ENCODE measurements around the gene MUC4. TPM values are rescaled to one million over a fixed set of nuclear protein-coding genes. Genes with fewer than 3 reads are reported as not detected.
"Not testable (repeated sequence)": the region's sequence is repeated elsewhere in the genome, so short reads cannot be mapped to it uniquely, and the experiment has no call there.

MUC4 gene
- total RNA-seq, 1 experiment from 2014 or later, result not detected

GRCh38 chr3:195735036-195735695 lies 76.6 kb downstream of the MUC4 start:
- DNase-seq (ENCODE audit: low read depth in 1 of 2, low spot score in 2 of 2), result no peak
- Histone ChIP-seq H3K9me3 (replicated peaks) (no peaks in the 10 kb centered on the region), H3K27me3 (replicated peaks) (peaks cover 34% of the 10 kb centered on the region), H3K4me3 (no peak overlapping the region), H3K36me3 (no peaks in the 10 kb centered on the region), H3K4me1 (replicated peaks) (no peaks in the 10 kb centered on the region), H3K27ac (no peak overlapping the region)

GRCh38 chr3:195732940-195733339 lies 78.8 kb downstream of the MUC4 start:
- no peak overlapping the region for H3K4me3 ChIP-seq
- no peak overlapping the region for H3K27ac ChIP-seq
- H3K9me3 ChIP-seq (replicated peaks), result no peaks in the 10 kb centered on the region
- H3K27me3 ChIP-seq (replicated peaks), result peaks cover 48% of the 10 kb centered on the region
- no peak for DNase-seq (ENCODE audit: low read depth in 1 of 2, low spot score in 2 of 2)
- H3K4me1 ChIP-seq (replicated peaks), result no peaks in the 10 kb centered on the region
- H3K36me3 ChIP-seq, result no peaks in the 10 kb centered on the region

GRCh38 chr3:195731356-195731905 lies 80.3 kb downstream of the MUC4 start:
- H3K36me3 ChIP-seq, result no peaks in the 10 kb centered on the region
- no peak for DNase-seq (ENCODE audit: low read depth in 1 of 2, low spot score in 2 of 2)
- no peaks in the 10 kb centered on the region for H3K9me3 ChIP-seq (replicated peaks)
- no peaks in the 10 kb centered on the region for H3K4me1 ChIP-seq (replicated peaks)
- peaks cover 40% of the 10 kb centered on the region for H3K27me3 ChIP-seq (replicated peaks)
- H3K27ac ChIP-seq, result no peak overlapping the region
- H3K4me3 ChIP-seq, result no peak overlapping the region

GRCh38 chr3:195729476-195730251 lies 82.1 kb downstream of the MUC4 start:
- peaks cover 28% of the 10 kb centered on the region for H3K27me3 ChIP-seq (replicated peaks)
- H3K27ac ChIP-seq, result no peak overlapping the region
- H3K9me3 ChIP-seq (replicated peaks), result no peaks in the 10 kb centered on the region
- no peaks in the 10 kb centered on the region for H3K36me3 ChIP-seq
- no peak for DNase-seq (ENCODE audit: low read depth in 1 of 2, low spot score in 2 of 2)
- H3K4me1 ChIP-seq (replicated peaks), result no peaks in the 10 kb centered on the region
- H3K4me3 ChIP-seq, result no peak overlapping the region

GRCh38 chr3:195728789-195729188 lies 82.9 kb downstream of the MUC4 start:
- peaks cover 25% of the 10 kb centered on the region for H3K27me3 ChIP-seq (replicated peaks)
- DNase-seq (ENCODE audit: low read depth in 1 of 2, low spot score in 2 of 2); H3K9me3 ChIP-seq (replicated peaks); H3K36me3 ChIP-seq; H3K4me1 ChIP-seq (replicated peaks); H3K4me3 ChIP-seq; H3K27ac ChIP-seq: not testable (repeated sequence)

- Histone ChIP-seq H3K27me3 (replicated peaks) (peaks cover 17% of the 10 kb centered on the region), H3K36me3 (no peaks in the 10 kb centered on the region), H3K27ac (no peak overlapping the region), H3K4me1 (replicated peaks) (no peaks in the 10 kb centered on the region), H3K4me3 (no peak overlapping the region), H3K9me3 (replicated peaks) (no peaks in the 10 kb centered on the region)
- DNase-seq (ENCODE audit: low read depth in 1 of 2, low spot score in 2 of 2), result no peak
Observed at GRCh38 chr3:195727606-195728195, 84.0 kb downstream of the MUC4 start.

- H3K4me3 ChIP-seq; DNase-seq (ENCODE audit: low read depth in 1 of 2, low spot score in 2 of 2); H3K4me1 ChIP-seq (replicated peaks); H3K9me3 ChIP-seq (replicated peaks); H3K27ac ChIP-seq; H3K36me3 ChIP-seq: not testable (repeated sequence)
- H3K27me3 ChIP-seq (replicated peaks), result peaks cover 14% of the 10 kb centered on the region
Observed at GRCh38 chr3:195725916-195726740, 85.6 kb downstream of the MUC4 start.

GRCh38 chr3:195724363-195724762 lies 87.4 kb downstream of the MUC4 start:
- DNase-seq (ENCODE audit: low read depth in 1 of 2, low spot score in 2 of 2), result not testable (repeated sequence)

GRCh38 chr3:195722996-195723345 lies 88.8 kb downstream of the MUC4 start:
- peaks cover 16% of the 10 kb centered on the region for H3K27me3 ChIP-seq (replicated peaks)
- not testable (repeated sequence) for H3K9me3 ChIP-seq (replicated peaks); H3K27ac ChIP-seq; H3K4me3 ChIP-seq; DNase-seq (ENCODE audit: low read depth in 1 of 2, low spot score in 2 of 2); H3K36me3 ChIP-seq; H3K4me1 ChIP-seq (replicated peaks)

More at GRCh38 chr3:195724363-195724762, 87.4 kb downstream of the MUC4 start:
- not testable (repeated sequence) for H3K27ac ChIP-seq; H3K36me3 ChIP-seq; H3K4me3 ChIP-seq; H3K9me3 ChIP-seq (replicated peaks); H3K4me1 ChIP-seq (replicated peaks)
- peaks cover 11% of the 10 kb centered on the region for H3K27me3 ChIP-seq (replicated peaks)

- H3K27me3 ChIP-seq (replicated peaks), result peaks cover 18% of the 10 kb centered on the region
- not testable (repeated sequence) for H3K27ac ChIP-seq; H3K4me1 ChIP-seq (replicated peaks); H3K36me3 ChIP-seq; H3K4me3 ChIP-seq; H3K9me3 ChIP-seq (replicated peaks); DNase-seq (ENCODE audit: low read depth in 1 of 2, low spot score in 2 of 2)
Observed at GRCh38 chr3:195722139-195722995, 89.4 kb downstream of the MUC4 start.

- H3K36me3 ChIP-seq; DNase-seq (ENCODE audit: low read depth in 1 of 2, low spot score in 2 of 2); H3K9me3 ChIP-seq (replicated peaks); H3K4me3 ChIP-seq; H3K4me1 ChIP-seq (replicated peaks); H3K27ac ChIP-seq: not testable (repeated sequence)
- H3K27me3 ChIP-seq (replicated peaks), result peaks cover 26% of the 10 kb centered on the region
Observed at GRCh38 chr3:195720831-195721506, 90.8 kb downstream of the MUC4 start, which contains the start of gene MUC20. TSS of gene MUC20 (plus strand) at chr3:195720978. CDS start at chr3:195721008, 30 bp downstream.

GRCh38 chr3:195719514-195720254 lies 92.0 kb downstream of the MUC4 start:
- H3K9me3 ChIP-seq (replicated peaks); H3K4me1 ChIP-seq (replicated peaks); DNase-seq (ENCODE audit: low read depth in 1 of 2, low spot score in 2 of 2); H3K36me3 ChIP-seq; H3K4me3 ChIP-seq; H3K27ac ChIP-seq: not testable (repeated sequence)
- H3K27me3 ChIP-seq (replicated peaks), result peaks cover 35% of the 10 kb centered on the region
